Measurements from ENCODE around the gene BTBD1. TPM values are rescaled to one million over a fixed set of nuclear protein-coding genes. Genes with fewer than 3 reads are reported as not detected.

Gene BTBD1
- 10 to 100 TPM in 1 of 2 donors, 1 to 10 TPM in 1; 6.8 to 18.1 TPM for polyA plus RNA-seq

DNA sequence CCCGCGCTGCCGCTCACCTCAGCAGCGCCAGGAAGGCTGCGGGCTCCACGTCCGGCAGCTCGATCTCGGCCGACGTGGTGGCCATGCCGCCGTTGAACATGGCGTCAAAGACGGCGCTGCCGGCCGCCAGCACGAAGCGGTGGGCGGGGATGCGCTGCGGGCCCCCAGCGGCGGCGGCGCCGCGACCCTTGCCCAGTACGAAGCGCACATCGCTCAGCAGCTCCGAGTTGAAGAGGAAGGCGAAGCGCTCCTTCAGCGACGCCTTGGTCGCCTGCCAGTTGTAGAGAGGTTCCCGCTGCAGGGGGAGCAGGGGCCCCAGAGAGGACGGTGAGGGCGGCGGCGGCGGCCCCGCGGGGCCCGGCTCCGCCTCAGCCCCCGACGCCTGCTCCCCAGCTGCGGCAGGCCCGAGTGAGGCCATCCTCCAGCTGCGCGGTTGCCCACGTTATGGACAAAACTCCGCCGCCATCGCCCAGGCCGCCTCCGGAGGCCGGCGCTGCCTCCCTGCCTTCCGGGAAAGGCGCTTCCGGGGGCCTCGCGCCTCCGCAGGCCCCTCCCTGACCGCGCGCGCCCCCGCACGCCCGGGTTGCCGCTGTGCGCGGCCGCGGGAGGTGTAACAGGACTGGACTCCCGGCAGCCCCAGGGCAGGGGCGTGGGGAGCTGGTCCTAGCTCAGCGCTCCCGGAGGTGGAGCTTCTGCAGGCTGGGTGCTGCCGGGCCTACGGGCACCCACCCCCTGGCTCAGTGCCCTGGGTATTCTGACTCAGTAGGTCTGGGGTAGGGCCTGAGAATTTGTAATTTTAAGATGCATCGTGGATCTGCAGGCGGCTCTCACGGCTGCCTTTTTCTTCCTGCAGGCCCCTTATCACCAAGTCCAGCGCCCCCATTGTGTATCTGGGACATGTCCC lies at the start of gene BTBD1:
TSS of gene BTBD1 (minus strand) at position 519 of the 904 bp plus-strand sequence. CDS start at position 418, 101 bp downstream.
- H3K9me3 ChIP-seq (ENCODE audit: control insufficient read depth in 2 of 2, insufficient read depth in 1 of 2, low read depth in 1 of 2, low read length in 1 of 2): no peaks in the 10 kb centered on the region
- no peaks in the 10 kb centered on the region for H3K4me1 ChIP-seq (ENCODE audit: control insufficient read depth in 2 of 2, insufficient read depth in 2 of 2, low read length in 1 of 2)
- H3K4me3 ChIP-seq (ENCODE audit: low read depth in 1 of 2, low read length in 2 of 2): peak within 1 kb of the TSS; percentile 90 to 96
- WGBS, 2 donors: 1% methylated on average over 84 to 90 of the region's 90 CpGs
- H3K27ac ChIP-seq (ENCODE audit: low read depth in 2 of 2, low read length in 1 of 2): peak within 1 kb of the TSS; percentile 89 to 91
- no peaks in the 10 kb centered on the region for H3K36me3 ChIP-seq (ENCODE audit: control insufficient read depth in 2 of 2, insufficient read depth in 2 of 2, low read length in 1 of 2)
- H3K27me3 ChIP-seq (ENCODE audit: control insufficient read depth in 1 of 2, insufficient read depth in 2 of 2, low read length in 2 of 2): no peaks in the 10 kb centered on the region

DNA sequence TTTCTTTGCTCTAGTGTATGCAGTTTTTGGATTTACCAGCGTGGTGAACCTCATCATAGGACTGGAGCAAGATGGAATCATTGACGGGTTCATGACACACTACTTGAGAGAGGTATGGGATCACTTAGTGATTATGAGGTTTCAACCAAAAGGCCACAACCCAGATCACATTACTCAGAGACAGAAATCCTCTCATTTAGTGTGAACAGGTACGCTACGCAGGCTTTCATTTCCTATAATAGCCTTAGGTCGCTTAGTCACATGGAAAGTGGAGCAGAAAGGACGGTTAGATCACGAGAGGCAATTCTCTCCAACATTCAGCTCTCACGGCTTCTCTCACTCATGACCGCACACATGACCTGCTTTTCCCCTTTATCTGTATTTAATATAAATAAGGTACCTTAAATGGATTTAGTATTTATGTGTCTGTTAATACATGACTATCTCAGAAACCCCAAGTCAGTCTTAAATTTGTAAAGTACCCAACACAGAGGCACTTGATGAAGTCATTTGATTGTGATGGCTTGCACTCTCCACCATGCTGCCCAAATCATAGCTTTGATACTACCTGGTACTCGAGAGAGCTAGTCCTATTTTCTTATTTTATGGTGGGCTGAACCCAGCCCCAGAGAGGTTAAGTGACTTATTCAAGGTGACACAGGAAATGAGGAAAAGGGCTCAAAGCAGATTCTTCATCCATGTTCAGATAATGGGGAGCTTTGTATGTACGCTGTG lies 48.9 kb upstream of the BTBD1 start:
- Histone ChIP-seq H3K27me3 (ENCODE audit: control insufficient read depth in 1 of 2, insufficient read depth in 2 of 2, low read length in 2 of 2) (no peaks in the 10 kb centered on the region), H3K27ac (ENCODE audit: low read depth in 2 of 2, low read length in 1 of 2) (no peak overlapping the region), H3K4me3 (ENCODE audit: low read depth in 1 of 2, low read length in 2 of 2) (no peak overlapping the region), H3K4me1 (ENCODE audit: control insufficient read depth in 2 of 2, insufficient read depth in 2 of 2, low read length in 1 of 2) (no peaks in the 10 kb centered on the region), H3K9me3 (ENCODE audit: control insufficient read depth in 2 of 2, insufficient read depth in 1 of 2, low read depth in 1 of 2, low read length in 1 of 2) (no peaks in the 10 kb centered on the region), H3K36me3 (ENCODE audit: control insufficient read depth in 2 of 2, insufficient read depth in 2 of 2, low read length in 1 of 2) (no peaks in the 10 kb centered on the region)
- 87 to 88% methylated on average over 11 of the region's 11 CpGs for WGBS, 2 donors

DNA sequence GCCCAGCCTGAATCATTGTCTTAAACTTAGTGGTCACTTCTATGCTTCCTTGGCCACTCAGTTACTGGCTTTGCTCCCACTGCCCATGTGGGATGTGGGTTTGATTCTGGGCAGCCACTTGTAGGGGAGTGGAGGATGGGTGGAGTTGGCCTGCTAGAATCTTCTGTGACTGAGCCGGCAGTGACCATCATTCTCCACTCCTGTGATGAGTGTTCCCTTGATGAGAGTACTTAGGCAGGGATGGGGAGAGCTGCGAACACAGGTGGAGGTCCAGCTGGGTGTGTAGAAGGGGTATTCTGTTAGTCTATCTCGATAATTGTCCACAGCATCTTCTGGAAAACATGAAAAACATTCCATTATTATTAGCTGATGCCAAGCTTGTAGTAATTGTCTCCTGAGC lies 48.4 kb upstream of the BTBD1 start:
- no peak overlapping the region for H3K27ac ChIP-seq (ENCODE audit: low read depth in 2 of 2, low read length in 1 of 2)
- H3K27me3 ChIP-seq (ENCODE audit: control insufficient read depth in 1 of 2, insufficient read depth in 2 of 2, low read length in 2 of 2): no peaks in the 10 kb centered on the region
- WGBS, 2 donors: 86 to 93% methylated on average over 3 of the region's 3 CpGs
- no peaks in the 10 kb centered on the region for H3K36me3 ChIP-seq (ENCODE audit: control insufficient read depth in 2 of 2, insufficient read depth in 2 of 2, low read length in 1 of 2)
- no peaks in the 10 kb centered on the region for H3K9me3 ChIP-seq (ENCODE audit: control insufficient read depth in 2 of 2, insufficient read depth in 1 of 2, low read depth in 1 of 2, low read length in 1 of 2)
- no peaks in the 10 kb centered on the region for H3K4me1 ChIP-seq (ENCODE audit: control insufficient read depth in 2 of 2, insufficient read depth in 2 of 2, low read length in 1 of 2)
- no peak overlapping the region for H3K4me3 ChIP-seq (ENCODE audit: low read depth in 1 of 2, low read length in 2 of 2)

DNA sequence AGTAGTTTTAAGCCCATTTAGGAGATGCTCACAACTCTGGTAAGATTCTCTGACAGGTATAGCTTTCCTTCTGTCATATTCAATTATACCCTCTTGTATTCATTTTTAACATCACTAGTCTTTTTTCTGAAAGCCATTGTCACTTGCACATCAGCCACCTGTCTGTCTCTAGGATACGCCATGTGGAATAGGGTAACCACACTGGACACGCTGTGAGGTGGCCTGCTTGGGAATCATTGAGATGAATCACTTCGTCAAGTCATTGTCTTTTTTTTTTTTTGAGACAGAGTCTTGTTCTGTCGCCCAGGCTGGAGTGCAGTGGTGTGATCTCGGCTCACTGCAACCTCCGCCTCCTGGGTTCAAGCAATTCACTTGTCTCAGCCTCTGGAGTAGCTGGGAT lies 47.8 kb upstream of the BTBD1 start:
- no peak overlapping the region for H3K27ac ChIP-seq (ENCODE audit: low read depth in 2 of 2, low read length in 1 of 2)
- H3K4me1 ChIP-seq (ENCODE audit: control insufficient read depth in 2 of 2, insufficient read depth in 2 of 2, low read length in 1 of 2): no peaks in the 10 kb centered on the region
- no peaks in the 10 kb centered on the region for H3K9me3 ChIP-seq (ENCODE audit: control insufficient read depth in 2 of 2, insufficient read depth in 1 of 2, low read depth in 1 of 2, low read length in 1 of 2)
- H3K27me3 ChIP-seq (ENCODE audit: control insufficient read depth in 1 of 2, insufficient read depth in 2 of 2, low read length in 2 of 2): no peaks in the 10 kb centered on the region
- H3K36me3 ChIP-seq (ENCODE audit: control insufficient read depth in 2 of 2, insufficient read depth in 2 of 2, low read length in 1 of 2): no peaks in the 10 kb centered on the region
- WGBS, 2 donors: 93 to 94% methylated on average over 6 of the region's 6 CpGs
- H3K4me3 ChIP-seq (ENCODE audit: low read depth in 1 of 2, low read length in 2 of 2): no peak overlapping the region

DNA sequence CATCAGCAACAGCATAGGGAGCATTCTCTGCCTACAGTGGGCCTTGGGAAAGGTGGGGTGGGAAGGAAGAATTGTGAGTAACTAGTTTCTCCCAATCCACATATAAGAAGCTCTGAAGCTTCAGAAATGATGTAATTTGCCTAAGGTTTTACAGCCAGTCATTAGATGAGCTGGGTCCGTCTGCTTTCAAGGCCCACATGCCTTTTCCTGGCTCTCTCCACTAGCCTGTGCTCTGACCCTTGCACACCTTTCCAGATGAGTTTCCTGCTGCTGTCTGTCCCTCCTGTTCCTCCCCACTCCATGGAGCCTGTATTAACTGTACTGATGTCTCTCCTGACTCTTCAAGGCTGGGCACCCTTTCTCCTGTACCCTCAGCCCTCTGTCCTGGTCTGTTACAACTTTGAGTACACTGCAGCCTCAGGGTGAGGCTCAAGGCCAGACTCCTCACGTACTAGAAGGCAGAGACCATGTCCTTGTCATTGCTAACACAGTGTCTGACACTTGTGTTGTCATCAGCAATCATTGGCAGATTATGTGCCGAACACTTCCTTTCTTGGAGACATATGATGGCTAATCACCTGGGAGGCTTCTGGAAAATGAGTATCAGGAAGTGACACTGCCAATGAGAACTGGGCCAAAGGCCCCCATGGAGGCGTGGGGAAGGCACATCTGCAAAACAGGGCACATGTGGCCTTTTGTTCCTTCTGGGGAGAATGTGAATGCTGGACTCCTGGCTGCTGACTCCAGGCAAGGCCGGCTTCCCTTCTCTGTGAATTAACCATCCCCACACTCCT lies 47.0 kb upstream of the BTBD1 start:
- Histone ChIP-seq H3K36me3 (ENCODE audit: control insufficient read depth in 2 of 2, insufficient read depth in 2 of 2, low read length in 1 of 2) (no peaks in the 10 kb centered on the region), H3K4me1 (ENCODE audit: control insufficient read depth in 2 of 2, insufficient read depth in 2 of 2, low read length in 1 of 2) (no peaks in the 10 kb centered on the region), H3K9me3 (ENCODE audit: control insufficient read depth in 2 of 2, insufficient read depth in 1 of 2, low read depth in 1 of 2, low read length in 1 of 2) (no peaks in the 10 kb centered on the region), H3K27me3 (ENCODE audit: control insufficient read depth in 1 of 2, insufficient read depth in 2 of 2, low read length in 2 of 2) (no peaks in the 10 kb centered on the region), H3K27ac (ENCODE audit: low read depth in 2 of 2, low read length in 1 of 2) (peak overlapping the region in 1 of 2 donors; percentile 15), H3K4me3 (ENCODE audit: low read depth in 1 of 2, low read length in 2 of 2) (no peak overlapping the region)
- 79 to 82% methylated on average over 5 of the region's 5 CpGs for WGBS, 2 donors

DNA sequence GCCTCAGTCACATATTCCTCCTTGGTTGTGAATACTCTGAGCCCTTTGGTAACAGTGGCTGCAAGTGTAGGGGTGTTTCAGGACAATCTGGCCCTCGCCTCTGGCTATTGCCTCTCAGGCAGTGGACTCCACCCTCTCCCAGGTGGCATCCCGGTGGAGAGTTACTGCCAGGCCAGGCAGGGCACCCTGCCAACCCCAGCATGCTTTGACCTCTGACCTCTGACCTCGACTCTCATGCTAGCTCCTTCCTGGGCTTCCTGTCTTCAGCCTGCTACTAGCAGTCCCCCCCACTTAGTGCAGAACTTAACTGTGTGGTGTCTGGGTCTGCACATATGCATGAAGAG lies 45.9 kb upstream of the BTBD1 start:
- 30 to 43% methylated on average over 3 of the region's 3 CpGs for WGBS, 2 donors
- no peak overlapping the region for H3K27ac ChIP-seq (ENCODE audit: low read depth in 2 of 2, low read length in 1 of 2)
- H3K4me3 ChIP-seq (ENCODE audit: low read depth in 1 of 2, low read length in 2 of 2): no peak overlapping the region
- no peaks in the 10 kb centered on the region for H3K9me3 ChIP-seq (ENCODE audit: control insufficient read depth in 2 of 2, insufficient read depth in 1 of 2, low read depth in 1 of 2, low read length in 1 of 2)
- H3K27me3 ChIP-seq (ENCODE audit: control insufficient read depth in 1 of 2, insufficient read depth in 2 of 2, low read length in 2 of 2): peaks cover 0 to 7% of the 10 kb centered on the region in 2 donors
- no peaks in the 10 kb centered on the region for H3K36me3 ChIP-seq (ENCODE audit: control insufficient read depth in 2 of 2, insufficient read depth in 2 of 2, low read length in 1 of 2)
- H3K4me1 ChIP-seq (ENCODE audit: control insufficient read depth in 2 of 2, insufficient read depth in 2 of 2, low read length in 1 of 2): peaks cover 0 to under 1% of the 10 kb centered on the region in 2 donors

DNA sequence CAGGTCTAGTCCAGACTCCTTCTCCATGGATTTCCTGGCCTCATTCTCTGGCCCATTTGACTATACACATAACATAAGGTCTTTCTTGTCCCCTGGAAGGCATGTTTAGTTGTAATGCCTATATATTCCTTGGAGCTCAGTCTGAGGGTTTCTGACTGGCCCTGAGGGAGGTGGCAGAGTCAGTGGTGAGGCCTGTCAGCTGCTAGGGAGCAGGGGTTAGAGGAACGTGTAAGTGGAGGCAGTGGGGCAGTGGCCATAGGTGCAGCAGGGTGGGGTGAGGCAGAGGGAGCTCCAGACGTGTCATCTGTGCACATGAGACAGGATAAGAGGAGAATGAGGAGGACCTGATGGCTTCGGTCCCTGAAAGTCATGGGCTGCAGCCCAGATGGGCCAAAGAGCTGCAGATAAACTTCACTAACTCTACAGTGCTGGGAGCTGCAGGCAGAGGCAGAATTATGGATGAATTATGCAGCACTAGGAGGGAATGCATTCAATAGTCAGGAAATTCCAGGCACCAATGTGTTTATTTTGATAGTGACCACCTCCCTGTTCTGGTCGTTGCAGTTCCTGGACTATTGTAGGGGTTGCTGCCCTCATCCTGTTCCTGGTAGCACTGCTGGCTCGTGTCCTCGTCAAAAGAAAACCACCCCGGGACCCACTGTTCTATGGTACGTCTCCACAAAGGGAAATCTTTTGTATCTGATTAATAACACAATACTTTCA lies 45.3 kb upstream of the BTBD1 start:
- 61 to 62% methylated on average over 8 of the region's 8 CpGs for WGBS, 2 donors
- peaks cover 0 to 4% of the 10 kb centered on the region in 2 donors for H3K4me1 ChIP-seq (ENCODE audit: control insufficient read depth in 2 of 2, insufficient read depth in 2 of 2, low read length in 1 of 2)
- no peak overlapping the region for H3K27ac ChIP-seq (ENCODE audit: low read depth in 2 of 2, low read length in 1 of 2)

DNA sequence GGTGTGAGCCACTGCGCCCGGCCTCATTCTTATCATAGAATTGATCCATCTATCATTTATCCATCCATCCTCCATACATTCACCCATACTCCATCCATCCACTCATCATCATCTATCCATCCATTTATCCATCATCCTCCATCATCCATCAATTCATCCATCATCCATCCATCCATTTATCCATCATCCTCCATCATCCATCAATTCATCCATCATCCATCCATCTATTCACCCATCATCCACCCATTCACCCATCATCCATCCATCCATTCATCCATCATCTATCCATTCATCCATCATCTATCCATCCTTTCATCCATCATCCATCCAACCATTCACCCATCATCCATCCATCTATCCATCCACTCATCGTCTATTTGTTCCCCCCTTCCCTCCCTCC lies 44.1 kb upstream of the BTBD1 start:
- no peaks in the 10 kb centered on the region for H3K9me3 ChIP-seq (ENCODE audit: control insufficient read depth in 2 of 2, insufficient read depth in 1 of 2, low read depth in 1 of 2, low read length in 1 of 2)
- peaks cover 0 to 16% of the 10 kb centered on the region in 2 donors for H3K27me3 ChIP-seq (ENCODE audit: control insufficient read depth in 1 of 2, insufficient read depth in 2 of 2, low read length in 2 of 2)
- H3K36me3 ChIP-seq (ENCODE audit: control insufficient read depth in 2 of 2, insufficient read depth in 2 of 2, low read length in 1 of 2): no peaks in the 10 kb centered on the region
- H3K27ac ChIP-seq (ENCODE audit: low read depth in 2 of 2, low read length in 1 of 2): no peak overlapping the region
- H3K4me1 ChIP-seq (ENCODE audit: control insufficient read depth in 2 of 2, insufficient read depth in 2 of 2, low read length in 1 of 2): peaks cover 0 to 8% of the 10 kb centered on the region in 2 donors
- 93 to 100% methylated on average over 3 of the region's 3 CpGs for WGBS, 2 donors
- no peak overlapping the region for H3K4me3 ChIP-seq (ENCODE audit: low read depth in 1 of 2, low read length in 2 of 2)

More for the DNA sequence above, 45.3 kb upstream of the BTBD1 start:
- no peaks in the 10 kb centered on the region for H3K9me3 ChIP-seq (ENCODE audit: control insufficient read depth in 2 of 2, insufficient read depth in 1 of 2, low read depth in 1 of 2, low read length in 1 of 2)
- peaks cover 0 to 12% of the 10 kb centered on the region in 2 donors for H3K27me3 ChIP-seq (ENCODE audit: control insufficient read depth in 1 of 2, insufficient read depth in 2 of 2, low read length in 2 of 2)
- no peak overlapping the region for H3K4me3 ChIP-seq (ENCODE audit: low read depth in 1 of 2, low read length in 2 of 2)
- no peaks in the 10 kb centered on the region for H3K36me3 ChIP-seq (ENCODE audit: control insufficient read depth in 2 of 2, insufficient read depth in 2 of 2, low read length in 1 of 2)

DNA sequence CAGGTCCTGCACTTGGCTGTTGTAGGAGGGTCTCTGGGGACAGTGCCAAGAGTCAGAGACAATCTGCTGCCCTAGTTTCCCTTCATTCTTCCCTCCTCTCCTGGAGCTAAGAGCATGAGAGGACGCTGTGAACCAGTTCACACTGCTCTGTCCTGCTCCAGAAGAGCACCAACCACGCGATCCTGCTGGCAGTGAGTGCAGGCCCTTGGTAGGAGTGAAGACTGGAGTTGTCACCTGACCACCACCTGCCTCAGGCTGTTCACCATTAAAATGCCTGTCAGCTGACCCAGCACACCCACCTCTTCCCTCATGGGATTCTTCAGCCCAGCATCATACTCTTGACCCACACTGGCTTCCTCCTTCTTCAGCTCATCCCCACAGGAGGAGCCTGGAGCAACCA lies 43.3 kb upstream of the BTBD1 start:
- peaks cover 0 to 16% of the 10 kb centered on the region in 2 donors for H3K27me3 ChIP-seq (ENCODE audit: control insufficient read depth in 1 of 2, insufficient read depth in 2 of 2, low read length in 2 of 2)
- H3K36me3 ChIP-seq (ENCODE audit: control insufficient read depth in 2 of 2, insufficient read depth in 2 of 2, low read length in 1 of 2): no peaks in the 10 kb centered on the region
- no peak overlapping the region for H3K27ac ChIP-seq (ENCODE audit: low read depth in 2 of 2, low read length in 1 of 2)
- 80 to 87% methylated on average over 3 of the region's 3 CpGs for WGBS, 2 donors
- H3K4me3 ChIP-seq (ENCODE audit: low read depth in 1 of 2, low read length in 2 of 2): no peak overlapping the region
- peaks cover 0 to 8% of the 10 kb centered on the region in 2 donors for H3K4me1 ChIP-seq (ENCODE audit: control insufficient read depth in 2 of 2, insufficient read depth in 2 of 2, low read length in 1 of 2)
- no peaks in the 10 kb centered on the region for H3K9me3 ChIP-seq (ENCODE audit: control insufficient read depth in 2 of 2, insufficient read depth in 1 of 2, low read depth in 1 of 2, low read length in 1 of 2)
